Kidney (tissue), 14 donors: ENCODE data around the gene SYCE3. TPM values are rescaled to one million over a fixed set of nuclear protein-coding genes. Genes with fewer than 3 reads are reported as not detected.
A peak's percentile ranks its signal among the peaks of the same experiment; 100 is the strongest.

ENCODE experiments used
- DNase-seq, 5 donors: peaks; one replicate each; pipeline ENCODE4 v3.0.0-alpha.2; 2013 to 2020
- FAIRE-seq: peaks from 2 replicates; lab custom pipeline; 2012; peaks lifted over from hg19 to GRCh38; lab: Jason Lieb, UNC
- H3K27ac ChIP-seq, 2 donors: one replicate each; pipeline ENCODE4 v1.7.0; 2013; ENCODE audit warnings: low read depth in 2 of 2, low read length in 2 of 2, inconsistent platforms in 1 of 2
- H3K27me3 ChIP-seq: one replicate; pipeline ENCODE4 v1.7.1; 2013; ENCODE audit warnings: low read length, inconsistent platforms; ENCODE audit not compliant: control insufficient read depth, insufficient read depth
- H3K36me3 ChIP-seq, 3 donors: one replicate each; pipeline versions ENCODE4 v1.7.0 to v1.7.1; 2013; ENCODE audit warnings: low read length in 3 of 3, control low read depth in 1 of 3, inconsistent platforms in 1 of 3; ENCODE audit not compliant: insufficient read depth in 3 of 3, control insufficient read depth in 2 of 3
- H3K4me1 ChIP-seq, 3 donors: one replicate each; pipeline versions ENCODE4 v1.7.0 to v1.7.1; 2013; ENCODE audit warnings: low read length in 3 of 3, inconsistent platforms in 1 of 3, low read depth in 1 of 3; ENCODE audit not compliant: control insufficient read depth in 2 of 3, insufficient read depth in 2 of 3
- H3K4me3 ChIP-seq, 3 donors: one replicate each; pipeline versions ENCODE4 v1.7.0 to v1.8.1; 2013; ENCODE audit warnings: low read length in 3 of 3, control low read depth in 1 of 3, inconsistent platforms in 1 of 3
- H3K9ac ChIP-seq, 3 donors: one replicate each; pipeline versions ENCODE4 v1.7.0 to v1.7.1; 2013; ENCODE audit warnings: low read length in 3 of 3, control low read depth in 1 of 3, inconsistent platforms in 1 of 3
- H3K9me3 ChIP-seq, 3 donors: one replicate each; pipeline versions ENCODE4 v1.7.0 to v1.7.1; 2013; ENCODE audit warnings: low read length in 3 of 3, control low read depth in 1 of 3, inconsistent platforms in 1 of 3; ENCODE audit not compliant: control insufficient read depth in 2 of 3, insufficient read depth in 1 of 3
- CTCF ChIP-seq: IDR thresholded peaks from 3 replicates; pipeline ENCODE4 v1.5.1; 2012; ENCODE audit warnings: mild to moderate bottlenecking, moderate library complexity, borderline replicate concordance; ENCODE audit not compliant: insufficient read depth; ENCODE audit errors: extremely low read depth
- intact Hi-C: fragments of 100-400 bp; cut with DNase I; formaldehyde crosslinking; loops from one replicate; pipeline ENCODE4 v1.11.1; 2022
- polyA plus RNA-seq: library from polyadenylated mRNA; stranded (reverse); fragments of 350-450 nt; fragmentation: Illumina TruSeq; extraction: RNeasy Lipid Tissue Mini Kit (QIAGEN cat#74804); gene quantifications from one replicate; pipeline ENCODE4 v1.2.3, GENCODE V29; 2014; ENCODE audit warnings: low read depth, low replicate concordance; ENCODE audit not compliant: insufficient read depth
- total RNA-seq: library from RNA; stranded (reverse); fragmentation: NEBNext Ultra II Directional; extraction: Animal tissue kit (Norgen Biotek cat#: 25700); gene quantifications from one replicate; pipeline ENCODE4 v1.2.1, GENCODE V29; 2021
- donor health status: control.
- donor health status: control.
- donor health status: control.
- donor health status: control.
- donor health status: control.
- donor health status: DM: yes; HTN: yes; CAD: no.
- donor health status: Normal renal cell carcinoma (clear cell type).

SYCE3 gene
- total and polyA plus RNA-seq, 2 donors from 2014 or later, result 4.6 TPM; not detected in 1

GRCh38 chr22:50532824-50533796 is 29.6 kb downstream of the SYCE3 start:
- no peak overlapping the region for H3K27ac ChIP-seq
- TF ChIP-seq CTCF, result no peak
- peaks cover 0 to 8% (median 0%) of the 10 kb centered on the region in 3 donors for H3K4me1 ChIP-seq
- FAIRE-seq (no peak), DNase-seq (peak in 2 of 5 donors; percentile 38 to 41)
- intact Hi-C loops, result no loop called here
- H3K9me3 ChIP-seq, result no peaks in the 10 kb centered on the region
- peaks cover 7% of the 10 kb centered on the region for H3K27me3 ChIP-seq
- H3K36me3 ChIP-seq, result no peaks in the 10 kb centered on the region
- H3K4me3 ChIP-seq, result no peak overlapping the region
- no peak overlapping the region for H3K9ac ChIP-seq

GRCh38 chr22:50531962-50532674 is 30.6 kb downstream of the SYCE3 start:
- no peaks in the 10 kb centered on the region for H3K36me3 ChIP-seq
- H3K4me3 ChIP-seq, result peak overlapping the region in 1 of 3 donors; percentile 56
- DNase-seq (peak; percentile 64 to 94 (median 80)), FAIRE-seq (no peak)
- peak overlapping the region in 2 of 3 donors; percentile 46 to 48 for H3K9ac ChIP-seq
- peaks cover 0 to 12% (median 0%) of the 10 kb centered on the region in 3 donors for H3K4me1 ChIP-seq
- H3K9me3 ChIP-seq, result no peaks in the 10 kb centered on the region
- H3K27ac ChIP-seq, result peak overlapping the region; percentile 87 to 96
- intact Hi-C loops, result no loop called here
- no peak for TF ChIP-seq CTCF
- H3K27me3 ChIP-seq, result peaks cover 7% of the 10 kb centered on the region

GRCh38 chr22:50531546-50531961 is 31.2 kb downstream of the SYCE3 start:
- H3K9ac ChIP-seq, result peak overlapping the region in 2 of 3 donors; percentile 46 to 69
- H3K9me3 ChIP-seq, result no peaks in the 10 kb centered on the region
- H3K4me1 ChIP-seq, result peaks cover 0 to 17% (median 0%) of the 10 kb centered on the region in 3 donors
- peaks cover 7% of the 10 kb centered on the region for H3K27me3 ChIP-seq
- DNase-seq, result peak in 2 of 5 donors; percentile 69 to 92
- intact Hi-C loops, result no loop called here
- TF ChIP-seq CTCF, result no peak
- H3K4me3 ChIP-seq, result peak overlapping the region in 2 of 3 donors; percentile 50 to 56
- no peaks in the 10 kb centered on the region for H3K36me3 ChIP-seq
- no peak for FAIRE-seq
- H3K27ac ChIP-seq, result peak overlapping the region; percentile 87 to 96
